Islet of Langerhans (tissue), 1 donor: ENCODE measurements around the gene DDB1.
"Not testable (repeated sequence)": the region's sequence is repeated elsewhere in the genome, so short reads cannot be mapped to it uniquely, and the experiment has no call there.

Source experiments
- FAIRE-seq: peaks from one replicate; lab custom pipeline; 2011; peaks lifted over from hg19 to GRCh38; lab: Jason Lieb, UNC

DDB1 gene

DNA sequence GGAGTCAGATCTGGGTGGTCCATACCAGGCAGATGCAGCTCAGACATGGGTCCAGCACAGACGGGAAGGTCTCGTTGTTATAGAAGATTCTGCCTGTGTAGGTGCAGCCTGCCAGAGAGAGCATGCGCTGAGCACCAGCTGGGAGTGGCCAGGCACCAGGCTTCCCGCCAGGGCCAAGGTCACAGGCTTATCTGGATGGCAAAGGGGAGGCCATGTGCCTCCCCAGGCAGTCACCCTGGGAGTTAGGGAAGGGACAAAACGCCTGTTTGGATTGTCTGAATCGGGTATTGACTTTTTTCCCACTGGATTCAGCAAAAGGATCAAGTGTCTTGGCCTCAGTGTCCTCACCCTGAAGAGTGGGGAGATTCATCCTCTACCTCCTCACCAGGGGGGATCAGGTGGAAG, 65.5 kb downstream of the DDB1 start:
- FAIRE-seq, result no peak

DNA sequence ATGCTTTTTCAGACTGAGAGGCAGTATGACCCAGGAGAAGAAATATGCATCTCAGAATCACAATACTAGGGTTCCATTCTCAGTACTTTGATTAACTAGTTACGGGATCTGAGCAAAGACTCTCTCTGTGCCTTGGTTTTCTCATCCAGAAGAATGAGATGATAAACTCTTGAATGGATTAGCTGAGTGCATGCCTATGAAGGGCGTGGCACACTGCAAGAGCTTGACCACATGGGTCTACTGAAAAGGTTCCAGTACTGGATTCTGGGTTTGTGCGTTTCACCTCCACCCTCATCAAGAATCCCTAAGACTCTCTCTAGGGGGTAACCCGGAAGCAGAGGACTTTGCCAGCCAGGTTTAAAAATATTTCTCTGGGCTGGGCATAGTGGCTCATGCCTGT, 66.3 kb downstream of the DDB1 start:
- FAIRE-seq, result no peak

DNA sequence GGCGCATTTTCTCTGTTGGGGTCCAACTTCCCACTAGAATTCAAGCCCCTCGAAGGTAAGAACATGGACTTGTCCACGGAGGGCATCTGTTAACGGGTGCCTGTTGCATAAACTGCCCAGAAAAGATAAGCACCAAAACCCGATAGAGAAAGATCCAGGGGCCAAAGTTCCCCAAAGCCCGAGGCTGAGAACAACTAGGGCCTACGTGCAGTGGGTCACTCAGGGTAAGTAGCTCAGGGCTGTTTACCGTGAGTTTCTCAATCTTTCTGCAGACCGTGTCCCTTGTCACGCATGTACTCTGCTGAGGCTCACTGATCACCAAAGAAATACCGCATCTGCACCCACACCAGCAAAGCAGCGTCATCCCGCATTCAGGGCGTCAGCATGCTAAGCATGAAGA, 67.5 kb downstream of the DDB1 start:
- FAIRE-seq, result no peak

DNA sequence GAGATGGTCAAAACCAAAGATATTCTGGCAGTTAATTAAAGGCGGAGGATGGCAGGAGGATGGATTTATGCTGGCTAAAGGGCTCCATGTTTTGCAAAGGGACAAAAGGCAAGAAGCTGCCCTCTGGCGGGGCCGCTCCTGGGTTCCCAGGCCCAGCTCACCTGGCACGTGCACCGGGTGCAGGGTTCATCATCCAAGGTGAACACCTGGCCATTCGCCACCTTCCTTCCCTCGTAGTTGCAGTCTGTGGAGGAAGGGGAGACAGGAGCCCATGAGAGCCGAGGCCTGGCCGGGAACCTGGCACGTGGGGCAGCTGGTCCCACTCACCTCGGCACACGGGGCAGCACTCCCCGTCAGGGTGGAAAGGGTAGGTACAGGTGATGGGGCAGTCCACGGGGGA, 68.1 kb downstream of the DDB1 start:
- FAIRE-seq, result no peak

DNA sequence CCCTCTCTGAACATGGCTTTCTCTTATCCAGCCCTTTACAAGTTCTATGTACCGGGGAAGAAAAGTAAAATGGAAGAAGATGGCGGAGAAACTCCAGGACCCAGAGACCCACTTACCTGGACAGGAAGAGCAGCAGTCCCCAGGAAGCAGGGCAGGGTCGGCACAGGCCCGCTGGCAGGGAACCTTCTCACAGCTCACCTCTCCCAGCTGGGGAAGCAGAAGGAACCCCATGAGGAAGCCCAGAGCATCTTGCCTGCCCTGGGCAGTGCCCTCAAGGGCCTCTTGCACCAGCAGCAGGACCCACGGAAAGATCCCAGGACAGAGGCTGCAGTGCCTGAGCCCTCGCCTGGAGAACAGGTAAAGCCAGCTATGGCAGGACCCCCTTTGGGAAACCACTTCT, 68.5 kb downstream of the DDB1 start:
- no peak for FAIRE-seq

DNA sequence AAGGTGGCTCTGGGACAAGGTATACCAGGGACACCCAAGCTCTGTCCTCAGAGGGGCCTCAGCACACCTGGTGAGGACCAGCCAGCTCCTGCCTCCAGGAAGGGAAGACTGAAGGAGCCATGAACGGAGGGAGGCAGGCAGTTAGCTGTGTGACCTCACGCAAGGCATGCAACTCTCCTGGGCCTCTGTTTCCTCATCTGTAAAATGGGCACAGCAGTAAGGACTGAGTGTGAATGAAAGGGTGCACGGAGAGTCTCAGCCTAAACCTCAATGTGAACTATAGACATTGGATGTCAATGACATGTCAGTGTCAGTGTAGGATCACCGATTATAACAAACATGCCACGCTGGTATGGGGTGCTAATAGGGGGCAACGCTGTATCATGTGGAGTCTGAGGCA, 73.5 kb downstream of the DDB1 start:
- no peak for FAIRE-seq

DNA sequence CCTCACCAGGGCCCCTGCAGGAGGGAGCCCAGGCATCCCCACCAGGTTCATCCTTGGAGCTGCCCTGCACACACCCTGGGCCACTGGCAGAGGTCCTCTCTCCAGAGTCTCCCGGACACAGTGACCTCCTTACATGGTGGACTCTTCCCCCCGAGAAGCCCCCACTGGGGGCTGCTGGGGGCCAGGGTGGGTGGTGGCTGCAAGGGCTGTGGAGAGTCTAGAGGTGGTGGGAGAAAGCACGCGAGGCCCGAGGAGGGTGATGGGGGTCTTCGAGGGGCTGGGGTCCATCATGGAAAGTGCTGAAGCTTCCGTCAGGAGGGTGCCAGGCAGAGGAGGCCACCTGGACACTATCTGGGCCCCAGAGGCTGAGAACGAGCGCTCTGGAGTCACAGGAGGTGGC, 74.4 kb downstream of the DDB1 start:
- no peak for FAIRE-seq

DNA sequence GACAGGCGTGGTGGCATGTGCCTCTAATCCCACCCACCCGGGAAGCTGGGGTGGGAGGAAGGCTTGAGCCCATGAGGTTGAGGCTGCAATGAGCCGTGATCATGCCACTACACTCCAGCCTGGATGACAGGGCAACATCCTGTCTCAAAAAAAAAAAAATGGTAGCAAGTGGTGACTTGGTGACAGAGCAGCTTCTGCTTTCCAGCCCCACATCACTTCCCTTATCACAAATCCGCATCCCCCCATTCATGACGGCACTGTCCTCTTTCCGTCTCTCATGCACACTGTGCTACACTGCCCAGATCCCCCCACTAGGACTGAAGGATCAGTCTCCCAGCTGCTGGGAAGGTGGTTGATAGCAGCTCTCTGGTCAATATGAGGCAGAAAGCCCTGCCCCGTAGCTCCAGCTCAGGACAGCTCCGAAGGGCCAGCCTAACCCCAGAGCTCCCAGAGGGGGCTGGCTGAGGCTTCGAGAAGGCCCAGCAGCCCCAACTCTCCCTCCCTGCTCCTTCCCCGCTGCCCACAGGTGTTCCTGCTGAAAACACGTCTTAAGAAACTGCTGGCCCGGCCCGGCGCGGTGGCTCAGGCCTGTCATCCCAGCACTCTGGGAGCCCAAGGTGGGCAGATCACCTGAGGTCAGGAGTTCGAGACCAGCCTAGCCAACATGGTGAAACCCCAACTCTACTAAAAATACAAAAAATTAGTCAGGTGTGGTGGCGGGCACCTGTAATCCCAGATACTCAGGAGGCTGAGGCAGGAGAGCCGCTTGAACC, 76.0 kb downstream of the DDB1 start:
- no peak for FAIRE-seq

DNA sequence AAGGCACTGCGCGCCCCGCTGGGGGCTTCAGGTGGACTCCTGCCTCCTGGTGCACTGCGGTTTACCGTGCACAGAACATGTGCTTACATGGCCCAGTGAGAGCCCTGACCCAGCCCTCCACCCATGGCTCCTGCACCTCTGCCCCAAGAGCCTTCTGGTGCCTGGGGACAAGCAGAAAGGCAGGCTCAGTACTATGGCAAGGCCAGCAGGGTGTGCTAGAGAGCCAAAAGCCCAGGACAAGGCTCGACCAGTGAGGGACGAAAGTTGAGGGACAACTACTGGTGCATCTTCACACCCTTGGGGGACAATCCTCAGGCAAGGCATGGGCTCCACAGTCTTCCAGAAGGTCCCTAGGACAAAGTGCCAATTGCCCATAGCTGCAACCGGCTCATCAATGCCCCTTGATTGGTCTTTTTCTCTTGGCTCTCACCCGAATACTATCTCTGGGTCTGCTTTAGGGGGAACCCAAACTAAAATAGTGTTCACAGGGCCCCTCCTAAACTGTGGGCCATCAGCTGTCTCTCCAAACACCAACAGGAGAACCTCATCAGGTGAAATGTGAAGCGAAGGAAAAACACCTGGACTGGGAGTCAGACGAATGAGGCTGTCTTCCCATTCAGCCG, 78.4 kb downstream of the DDB1 start:
- FAIRE-seq, result no peak

DNA sequence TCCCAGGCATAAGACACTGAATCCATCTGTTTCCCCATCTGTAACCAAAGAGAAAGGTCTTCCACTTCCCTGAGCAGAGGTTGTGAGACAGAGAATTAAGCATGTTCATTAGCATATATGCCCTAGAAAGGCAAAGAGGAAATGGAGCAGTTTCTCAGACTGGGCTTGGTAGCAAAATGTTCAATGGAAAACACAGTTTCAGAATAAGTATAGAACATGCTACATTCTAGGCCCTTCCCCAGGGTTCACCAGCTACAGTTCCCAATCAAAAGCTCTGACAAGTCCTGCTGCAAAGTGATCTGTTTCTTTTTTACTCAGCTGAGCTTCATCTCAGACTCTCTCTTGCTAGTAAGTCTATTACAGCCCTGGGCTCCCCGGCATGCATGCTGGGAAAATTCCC, 80.6 kb downstream of the DDB1 start:
- FAIRE-seq, result not testable (repeated sequence)

DNA sequence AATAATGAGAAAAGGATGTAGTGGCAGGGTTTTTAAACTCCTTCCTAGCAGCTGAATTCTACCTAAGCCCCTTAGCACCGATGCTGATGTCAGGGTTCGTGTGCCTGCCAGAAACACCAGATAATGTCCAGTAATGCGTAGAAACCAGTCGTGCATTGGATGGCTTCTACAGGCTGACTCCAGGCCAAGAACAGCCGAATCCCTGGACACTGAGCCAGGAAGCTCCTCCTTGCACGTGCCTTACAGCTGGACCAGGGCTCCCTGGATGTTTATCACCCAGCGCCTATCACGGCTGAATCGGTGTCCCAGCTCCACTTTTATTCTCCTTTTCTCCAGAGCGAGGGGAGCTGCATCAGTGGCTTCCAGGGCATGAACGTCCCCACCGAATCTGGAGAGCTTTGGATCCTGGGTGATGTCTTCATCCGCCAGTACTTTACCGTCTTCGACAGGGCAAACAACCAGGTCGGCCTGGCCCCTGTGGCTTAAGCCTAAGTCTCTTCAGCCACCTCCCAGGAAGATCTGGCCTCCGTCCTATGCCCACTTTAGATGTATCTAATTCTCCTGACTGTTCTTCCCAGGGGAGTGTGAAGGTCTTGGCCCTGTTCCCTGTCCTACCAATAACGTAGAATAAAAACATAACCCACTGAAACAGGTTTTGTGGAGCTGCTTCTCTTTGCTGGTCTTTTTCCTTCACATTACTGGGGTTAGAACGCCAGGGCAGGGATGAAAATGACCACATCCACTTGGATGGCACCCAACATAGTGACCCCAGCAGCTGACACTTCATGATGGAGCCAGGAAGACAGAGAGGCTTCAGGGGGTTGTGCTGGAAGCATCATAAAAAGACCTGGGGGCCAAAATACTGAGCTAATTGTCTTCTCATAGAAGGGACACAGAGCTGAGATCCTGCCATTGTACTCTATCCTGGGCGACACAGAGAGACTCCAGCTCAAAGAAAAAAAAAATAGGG, 81.8 kb downstream of the DDB1 start:
- not testable (repeated sequence) for FAIRE-seq
